Brain microvascular endothelial cell (primary cell): ENCODE data around the gene ARHGAP15.

Experiments used
- DNase-seq: peaks from one replicate; pipeline ENCODE4 v3.0.0-alpha.2; 2020
- H3K27ac ChIP-seq: fragments of 250-450 bp; sonication (Bioruptor Pico); 2 replicates; pipeline ENCODE4 v1.5.1; 2020; ENCODE audit warnings: mild to moderate bottlenecking, moderate library complexity
- H3K27me3 ChIP-seq: fragments of 250-450 bp; sonication (Bioruptor Pico); replicated peaks from 2 replicates; pipeline ENCODE4 v1.5.1; 2020; ENCODE audit warnings: mild to moderate bottlenecking
- H3K36me3 ChIP-seq: fragments of 250-450 bp; sonication (Bioruptor Pico); replicated peaks from 2 replicates; pipeline ENCODE4 v1.5.1; 2020; ENCODE audit warnings: mild to moderate bottlenecking
- H3K4me3 ChIP-seq: 2 replicates; pipeline ENCODE4 v1.5.1; 2011; ENCODE audit warnings: low read depth, mild to moderate bottlenecking, control low read depth, low read length, moderate library complexity
- in situ Hi-C: cut with HindIII; loops from 2 replicates; pipeline ENCODE4 v1.10.0; 2017; ENCODE audit warnings: low sequenced_read_pairs, low pct_ligation_motif_present
- TF ChIP-seq, protein P1 (sequence below): IDR thresholded peaks from 2 replicates; pipeline ENCODE4 v1.5.1; 2011; ENCODE audit warnings: low read depth, mild to moderate bottlenecking, moderate library complexity, low read length, control low read depth, inconsistent platforms; ENCODE audit errors: missing control alignments

The ARHGAP15 gene

DNA sequence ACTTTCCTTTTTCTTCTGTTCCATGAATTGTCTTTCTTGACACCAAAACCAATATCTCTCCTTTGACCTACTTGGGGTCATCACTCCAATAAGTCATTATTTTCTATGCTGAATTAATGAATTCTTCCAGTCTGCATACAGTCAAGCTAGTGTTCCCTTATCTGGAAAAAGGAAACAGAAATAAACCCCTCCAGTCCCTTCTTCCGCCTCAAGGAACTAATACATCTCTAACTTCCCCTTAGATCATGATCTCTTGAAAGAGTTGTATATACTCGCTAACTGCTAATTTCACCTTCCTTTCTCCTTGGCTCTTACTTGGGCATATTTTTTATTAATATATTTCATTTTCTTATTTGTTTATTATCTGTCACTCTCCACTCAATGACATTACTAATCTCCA lies 7.3 kb upstream of the ARHGAP15 start:
- Histone ChIP-seq H3K27me3 (peaks cover 6% of the 10 kb centered on the region), H3K36me3 (no peaks in the 10 kb centered on the region), H3K27ac (no peak overlapping the region), H3K4me3 (no peak overlapping the region)
- in situ Hi-C loops, result no loop called here
- TF ChIP-seq, protein P1, sequence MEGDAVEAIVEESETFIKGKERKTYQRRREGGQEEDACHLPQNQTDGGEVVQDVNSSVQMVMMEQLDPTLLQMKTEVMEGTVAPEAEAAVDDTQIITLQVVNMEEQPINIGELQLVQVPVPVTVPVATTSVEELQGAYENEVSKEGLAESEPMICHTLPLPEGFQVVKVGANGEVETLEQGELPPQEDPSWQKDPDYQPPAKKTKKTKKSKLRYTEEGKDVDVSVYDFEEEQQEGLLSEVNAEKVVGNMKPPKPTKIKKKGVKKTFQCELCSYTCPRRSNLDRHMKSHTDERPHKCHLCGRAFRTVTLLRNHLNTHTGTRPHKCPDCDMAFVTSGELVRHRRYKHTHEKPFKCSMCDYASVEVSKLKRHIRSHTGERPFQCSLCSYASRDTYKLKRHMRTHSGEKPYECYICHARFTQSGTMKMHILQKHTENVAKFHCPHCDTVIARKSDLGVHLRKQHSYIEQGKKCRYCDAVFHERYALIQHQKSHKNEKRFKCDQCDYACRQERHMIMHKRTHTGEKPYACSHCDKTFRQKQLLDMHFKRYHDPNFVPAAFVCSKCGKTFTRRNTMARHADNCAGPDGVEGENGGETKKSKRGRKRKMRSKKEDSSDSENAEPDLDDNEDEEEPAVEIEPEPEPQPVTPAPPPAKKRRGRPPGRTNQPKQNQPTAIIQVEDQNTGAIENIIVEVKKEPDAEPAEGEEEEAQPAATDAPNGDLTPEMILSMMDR, result no peak
- no peak for DNase-seq

DNA sequence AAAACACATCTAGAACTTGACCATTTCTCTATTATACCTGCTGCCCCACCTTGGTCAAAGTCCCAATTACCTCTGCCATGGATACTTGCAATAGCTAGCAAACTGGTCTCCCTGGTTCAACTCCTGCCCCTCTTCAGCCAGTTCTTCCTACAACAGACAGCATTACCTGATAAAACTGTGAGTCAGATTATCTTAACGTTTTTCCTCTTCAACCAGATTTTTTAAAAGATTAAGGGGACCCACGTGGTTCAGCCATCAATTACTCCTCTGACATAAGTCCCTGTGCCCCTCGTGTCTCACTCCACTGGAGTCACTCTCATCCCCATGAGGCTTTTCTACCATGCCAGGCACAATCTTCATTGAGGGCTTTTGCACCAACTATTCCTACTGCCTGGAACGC lies 5.3 kb upstream of the ARHGAP15 start:
- DNase-seq, result no peak
- in situ Hi-C loops, result no loop called here
- H3K27ac ChIP-seq, result no peak overlapping the region
- TF ChIP-seq, protein P1, result no peak
- H3K27me3 ChIP-seq, result peaks cover 6% of the 10 kb centered on the region
- H3K36me3 ChIP-seq, result no peaks in the 10 kb centered on the region
- H3K4me3 ChIP-seq, result no peak overlapping the region

DNA sequence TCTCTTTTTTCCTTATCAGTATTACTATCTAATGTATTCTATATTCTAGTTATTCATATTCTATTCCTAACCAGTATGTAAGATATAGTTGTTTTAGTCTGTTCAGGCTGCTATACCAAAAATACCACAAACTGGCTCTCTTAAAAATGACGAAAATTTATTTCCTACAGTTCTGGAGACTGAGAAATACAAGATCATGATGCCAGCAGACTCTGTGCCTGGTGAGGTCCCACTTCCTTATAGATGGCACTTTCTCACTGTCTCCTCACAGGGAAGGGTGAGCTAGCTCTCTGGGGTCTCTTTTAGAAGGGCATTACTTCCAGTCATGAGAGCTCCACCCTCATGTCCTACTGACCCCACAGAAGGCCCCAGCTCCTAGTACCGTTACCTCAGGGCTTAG lies 4.8 kb upstream of the ARHGAP15 start:
- Histone ChIP-seq H3K36me3 (no peaks in the 10 kb centered on the region), H3K4me3 (no peak overlapping the region), H3K27me3 (peaks cover 6% of the 10 kb centered on the region), H3K27ac (no peak overlapping the region)
- TF ChIP-seq, protein P1, result no peak
- DNase-seq, result no peak
- in situ Hi-C loops, result no loop called here

DNA sequence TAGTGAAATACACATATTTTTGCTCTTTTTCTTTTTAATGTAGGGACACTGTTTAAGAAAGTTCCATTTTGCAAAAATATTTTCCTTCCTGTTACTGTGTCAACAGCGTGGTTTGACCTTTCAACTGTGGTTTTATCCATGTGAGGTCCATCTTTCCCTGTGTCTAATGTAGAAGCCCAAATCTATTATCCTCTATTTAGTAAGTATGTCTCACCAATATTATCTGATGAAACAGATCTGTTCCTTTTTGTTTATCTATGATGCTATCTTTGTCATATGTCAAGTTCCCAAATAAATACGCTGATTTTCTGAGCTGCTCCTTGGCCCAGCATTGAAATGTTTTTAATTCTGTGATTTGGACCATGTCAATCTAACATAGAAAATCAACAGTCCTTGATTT lies 3.5 kb upstream of the ARHGAP15 start:
- H3K4me3 ChIP-seq, result no peak overlapping the region
- in situ Hi-C loops, result no loop called here
- no peaks in the 10 kb centered on the region for H3K36me3 ChIP-seq
- H3K27me3 ChIP-seq, result peaks cover 6% of the 10 kb centered on the region
- TF ChIP-seq, protein P1, result no peak
- peak; percentile 35 for DNase-seq
- H3K27ac ChIP-seq, result no peak overlapping the region

DNA sequence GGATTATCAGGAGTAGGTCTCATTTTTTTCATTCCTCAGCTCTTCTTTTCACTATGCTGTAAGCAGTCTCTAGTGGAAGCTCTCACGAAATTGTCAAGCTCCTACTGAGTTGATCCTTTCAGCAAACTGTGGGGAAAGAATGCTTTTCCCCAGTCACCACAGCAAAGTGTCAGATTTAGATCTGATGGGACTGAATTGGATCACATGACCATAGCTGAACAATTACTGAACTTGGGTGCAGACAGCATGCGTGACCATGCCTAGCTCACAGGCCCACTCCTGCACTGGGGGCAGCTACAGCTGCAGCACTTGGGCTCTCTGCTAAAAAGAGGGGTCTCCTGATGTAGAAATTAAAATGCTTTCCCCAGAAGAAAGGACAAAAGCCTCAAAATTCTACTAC lies 3.1 kb downstream of the ARHGAP15 start:
- TF ChIP-seq, protein P1, result no peak
- H3K27ac ChIP-seq, result no peak overlapping the region
- DNase-seq, result no peak
- H3K36me3 ChIP-seq, result no peaks in the 10 kb centered on the region
- no peaks in the 10 kb centered on the region for H3K27me3 ChIP-seq
- in situ Hi-C loops, result no loop called here
- H3K4me3 ChIP-seq, result no peak overlapping the region

DNA sequence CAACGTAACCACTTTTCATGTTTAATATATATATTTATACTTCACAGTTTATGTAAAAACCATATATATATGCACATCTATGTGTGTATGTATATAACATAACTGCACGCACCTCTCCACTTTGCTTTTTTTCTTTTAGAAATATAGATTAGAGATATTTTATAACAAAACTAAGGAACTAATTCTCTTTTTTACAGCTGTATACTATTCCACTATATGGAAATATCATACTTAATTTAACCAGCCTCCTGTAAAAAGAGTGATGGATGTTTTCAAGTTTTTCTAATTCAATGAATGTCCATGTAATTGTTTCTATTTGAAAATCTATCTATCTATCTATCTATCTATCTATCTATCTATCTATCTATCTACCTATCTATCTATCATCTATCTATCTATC lies 4.6 kb downstream of the ARHGAP15 start:
- no peak overlapping the region for H3K4me3 ChIP-seq
- H3K27ac ChIP-seq, result no peak overlapping the region
- TF ChIP-seq, protein P1, result no peak
- no peaks in the 10 kb centered on the region for H3K36me3 ChIP-seq
- H3K27me3 ChIP-seq, result no peaks in the 10 kb centered on the region
- in situ Hi-C loops, result no loop called here
- DNase-seq, result no peak
